Ectodermal cell (in vitro differentiated cells): ENCODE measurements around the gene ITPRIPL2.
A peak's percentile ranks its signal among the peaks of the same experiment; 100 is the strongest.

ENCODE experiments used
- H3K27ac ChIP-seq: 2 replicates; pipeline ENCODE4 v1.7.0; 2013; ENCODE audit warnings: mild to moderate bottlenecking, low read depth, low read length; ENCODE audit not compliant: insufficient read depth, poor library complexity, severe bottlenecking
- H3K27me3 ChIP-seq: 2 replicates; pipeline ENCODE4 v1.7.0; 2013; ENCODE audit warnings: mild to moderate bottlenecking, low read length; ENCODE audit not compliant: insufficient read depth, control insufficient read depth, poor library complexity, severe bottlenecking
- H3K36me3 ChIP-seq: one replicate; pipeline ENCODE4 v1.7.0; 2013; ENCODE audit warnings: low read length; ENCODE audit not compliant: control insufficient read depth, insufficient read depth
- H3K4me1 ChIP-seq: one replicate; pipeline ENCODE4 v1.7.0; 2013; ENCODE audit warnings: low read length; ENCODE audit not compliant: control insufficient read depth, insufficient read depth
- H3K4me3 ChIP-seq: 2 replicates; pipeline ENCODE4 v1.7.0; 2013; ENCODE audit warnings: low read depth, low read length, control low read depth; ENCODE audit not compliant: insufficient read depth
- H3K9me3 ChIP-seq: 2 replicates; pipeline ENCODE4 v1.7.0; 2013; ENCODE audit warnings: mild to moderate bottlenecking, low read length, moderate library complexity; ENCODE audit not compliant: control insufficient read depth
- WGBS, 2 experiments: methylation state at CpG; one replicate each; pipeline ENCODE4 v1.1.7; 2013; ENCODE audit warnings: missing lambda C conversion rate in 2 of 2; 5-methylcytosine and 5-hydroxymethylcytosine counted together

ITPRIPL2 gene

GRCh38 chr16:19083670-19084069 lies 30.1 kb upstream of the ITPRIPL2 start:
- H3K9me3 ChIP-seq: no peaks in the 10 kb centered on the region
- H3K4me3 ChIP-seq: no peak overlapping the region
- no peak overlapping the region for H3K27ac ChIP-seq
- WGBS, 2 experiments: 90 to 100% methylated on average over 1 of the region's 1 CpG
- peaks cover 16% of the 10 kb centered on the region for H3K36me3 ChIP-seq
- no peaks in the 10 kb centered on the region for H3K4me1 ChIP-seq
- H3K27me3 ChIP-seq: peaks cover 20% of the 10 kb centered on the region

GRCh38 chr16:19084139-19084538 lies 29.6 kb upstream of the ITPRIPL2 start:
- H3K36me3 ChIP-seq: peaks cover 12% of the 10 kb centered on the region
- 91 to 95% methylated on average over 3 of the region's 3 CpGs for WGBS, 2 experiments
- H3K27ac ChIP-seq: no peak overlapping the region
- no peak overlapping the region for H3K4me3 ChIP-seq
- H3K27me3 ChIP-seq: peaks cover 20% of the 10 kb centered on the region
- no peaks in the 10 kb centered on the region for H3K9me3 ChIP-seq
- no peaks in the 10 kb centered on the region for H3K4me1 ChIP-seq

- no peak overlapping the region for H3K4me3 ChIP-seq
- peaks cover 4% of the 10 kb centered on the region for H3K36me3 ChIP-seq
- peaks cover 20% of the 10 kb centered on the region for H3K27me3 ChIP-seq
- no peaks in the 10 kb centered on the region for H3K4me1 ChIP-seq
- H3K9me3 ChIP-seq: no peaks in the 10 kb centered on the region
- 92% methylated on average over 5 of the region's 5 CpGs for WGBS, 2 experiments
- no peak overlapping the region for H3K27ac ChIP-seq
These were observed 28.9 kb upstream of the ITPRIPL2 start for GRCh38 chr16:19084879-19085278.

GRCh38 chr16:19085679-19086200 lies 28.0 kb upstream of the ITPRIPL2 start:
- 86 to 87% methylated on average over 8 of the region's 8 CpGs for WGBS, 2 experiments
- no peaks in the 10 kb centered on the region for H3K4me1 ChIP-seq
- peaks cover 3% of the 10 kb centered on the region for H3K36me3 ChIP-seq
- no peak overlapping the region for H3K4me3 ChIP-seq
- H3K27me3 ChIP-seq: peaks cover 20% of the 10 kb centered on the region
- no peaks in the 10 kb centered on the region for H3K9me3 ChIP-seq
- H3K27ac ChIP-seq: no peak overlapping the region

- no peak overlapping the region for H3K27ac ChIP-seq
- H3K9me3 ChIP-seq: no peaks in the 10 kb centered on the region
- H3K36me3 ChIP-seq: no peaks in the 10 kb centered on the region
- peaks cover 20% of the 10 kb centered on the region for H3K27me3 ChIP-seq
- 24 to 25% methylated on average over 52 of the region's 52 CpGs for WGBS, 2 experiments
- peak overlapping the region; percentile 2 for H3K4me3 ChIP-seq
- H3K4me1 ChIP-seq: no peaks in the 10 kb centered on the region
These were observed 27.2 kb upstream of the ITPRIPL2 start for GRCh38 chr16:19086322-19087199.

GRCh38 chr16:19088341-19088916 lies 25.3 kb upstream of the ITPRIPL2 start:
- Histone ChIP-seq H3K9me3 (no peaks in the 10 kb centered on the region), H3K27me3 (peaks cover 20% of the 10 kb centered on the region), H3K36me3 (no peaks in the 10 kb centered on the region), H3K4me3 (no peak overlapping the region), H3K27ac (no peak overlapping the region), H3K4me1 (no peaks in the 10 kb centered on the region)
- 92 to 95% methylated on average over 4 to 5 of the region's 5 CpGs for WGBS, 2 experiments

- WGBS, 2 experiments: 83 to 87% methylated on average over 3 of the region's 3 CpGs
- H3K4me1 ChIP-seq: no peaks in the 10 kb centered on the region
- no peaks in the 10 kb centered on the region for H3K36me3 ChIP-seq
- H3K4me3 ChIP-seq: no peak overlapping the region
- no peaks in the 10 kb centered on the region for H3K9me3 ChIP-seq
- H3K27ac ChIP-seq: no peak overlapping the region
- peaks cover 20% of the 10 kb centered on the region for H3K27me3 ChIP-seq
These were observed 24.3 kb upstream of the ITPRIPL2 start for GRCh38 chr16:19089410-19089955.

GRCh38 chr16:19090916-19091315 lies 22.8 kb upstream of the ITPRIPL2 start:
- Histone ChIP-seq H3K4me3 (no peak overlapping the region), H3K27ac (no peak overlapping the region), H3K36me3 (no peaks in the 10 kb centered on the region), H3K9me3 (no peaks in the 10 kb centered on the region), H3K4me1 (no peaks in the 10 kb centered on the region), H3K27me3 (peaks cover 9% of the 10 kb centered on the region)
- WGBS, 2 experiments: 93 to 94% methylated on average over 6 of the region's 6 CpGs

- Histone ChIP-seq H3K4me3 (no peak overlapping the region), H3K4me1 (no peaks in the 10 kb centered on the region), H3K27ac (no peak overlapping the region), H3K9me3 (no peaks in the 10 kb centered on the region), H3K36me3 (no peaks in the 10 kb centered on the region), H3K27me3 (no peaks in the 10 kb centered on the region)
- WGBS, 2 experiments: 88% methylated on average over 2 of the region's 2 CpGs
These were observed 20.9 kb upstream of the ITPRIPL2 start for GRCh38 chr16:19092653-19093410.
